HG03558 (cell line): ENCODE results near the gene STX1A.
"Not testable (repeated sequence)": the region's sequence is repeated elsewhere in the genome, so short reads cannot be mapped to it uniquely, and the experiment has no call there.

Source experiments
- ATAC-seq: cut with Tn5 transposase; IDR thresholded peaks from one replicate; pipeline ENCODE4 v1.9.1; 2021; ENCODE audit warnings: moderate number of reproducible peaks; ENCODE audit not compliant: unreplicated experiment; ENCODE audit errors: extremely low read depth

Gene STX1A

DNA sequence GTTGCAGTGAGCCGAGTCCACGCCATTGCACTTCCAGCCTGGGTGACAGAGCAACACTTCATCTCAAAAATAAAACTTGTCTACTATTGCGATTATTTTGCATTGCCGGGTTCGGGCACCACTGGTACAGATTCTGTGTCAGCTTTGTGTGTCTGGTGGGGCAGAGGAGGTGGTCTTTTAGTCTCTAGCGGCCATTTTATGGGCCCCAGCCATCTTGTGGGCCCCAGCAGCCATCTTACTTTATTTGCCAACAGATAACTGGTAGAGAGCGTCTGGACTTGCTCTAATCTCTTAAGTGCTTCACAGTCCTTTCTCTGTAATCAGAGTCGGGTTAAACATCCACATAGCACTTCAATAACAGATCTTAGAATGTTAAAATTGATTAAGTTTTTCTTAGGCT is 31.2 kb downstream of the STX1A start:
- no peak for ATAC-seq

DNA sequence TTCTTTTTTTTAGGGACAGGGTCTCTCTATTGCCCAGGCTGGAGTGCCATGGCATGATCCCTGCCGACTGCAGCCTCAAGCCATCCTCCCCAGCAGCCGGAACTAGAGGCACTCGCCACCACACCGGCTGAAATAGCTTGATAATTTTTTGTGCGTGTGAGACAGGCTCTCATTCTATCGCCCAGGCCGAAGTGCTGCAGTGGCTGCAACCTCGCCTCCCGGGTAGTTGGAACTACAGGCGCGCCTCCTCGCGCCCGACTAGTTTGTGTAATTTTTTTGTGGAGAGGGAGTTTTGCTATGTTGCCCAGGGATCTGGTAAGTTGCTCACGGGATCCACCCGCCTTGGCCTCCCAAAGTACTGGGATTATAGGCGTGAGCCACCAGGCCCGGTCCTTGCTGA is 34.2 kb downstream of the STX1A start:
- ATAC-seq = no peak

DNA sequence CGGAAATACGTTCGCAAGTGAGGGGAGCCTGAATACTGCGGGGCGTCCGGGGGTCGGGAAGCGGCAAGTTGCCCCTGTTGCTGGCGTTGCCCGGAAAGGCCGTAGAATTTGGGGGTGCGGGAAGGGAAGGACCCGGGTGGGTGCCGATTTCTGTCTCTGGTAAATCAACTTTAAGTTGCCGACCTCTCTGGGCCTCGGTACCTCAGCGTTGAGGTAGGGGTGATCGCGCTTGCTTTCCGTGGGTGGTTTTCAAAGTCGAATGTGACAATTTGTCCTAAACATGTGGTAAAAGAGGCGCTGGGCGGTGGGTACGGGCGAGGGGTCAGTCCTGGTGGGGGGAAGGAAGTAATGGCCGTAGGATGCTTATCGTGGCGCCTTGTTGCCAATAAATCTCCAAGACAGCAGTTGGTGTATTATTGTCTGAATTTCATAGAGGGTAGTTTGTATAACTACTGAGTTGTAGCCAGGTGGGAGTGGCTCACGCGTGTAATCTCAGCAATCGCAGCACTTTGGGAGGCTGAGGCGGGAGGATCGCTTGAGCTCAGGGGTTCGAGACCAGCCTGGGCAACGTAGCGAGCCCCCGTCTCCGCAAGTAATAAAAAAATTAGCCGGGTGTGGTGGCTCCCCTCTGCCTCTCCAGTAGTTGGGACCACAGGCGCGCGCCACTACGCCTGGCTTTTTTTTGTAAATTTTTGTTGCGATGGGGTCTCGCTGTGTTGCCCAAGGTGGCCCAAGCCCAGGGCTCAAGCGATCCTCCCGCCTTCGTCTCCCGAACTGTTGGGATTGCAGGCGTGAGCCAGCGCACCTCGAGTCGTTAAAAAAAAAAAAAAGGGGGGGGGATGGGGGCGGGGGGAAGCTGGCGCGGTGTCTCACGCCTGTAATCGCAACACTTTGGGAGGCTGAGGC is 35.4 kb downstream of the STX1A start:
- ATAC-seq = no peak

DNA sequence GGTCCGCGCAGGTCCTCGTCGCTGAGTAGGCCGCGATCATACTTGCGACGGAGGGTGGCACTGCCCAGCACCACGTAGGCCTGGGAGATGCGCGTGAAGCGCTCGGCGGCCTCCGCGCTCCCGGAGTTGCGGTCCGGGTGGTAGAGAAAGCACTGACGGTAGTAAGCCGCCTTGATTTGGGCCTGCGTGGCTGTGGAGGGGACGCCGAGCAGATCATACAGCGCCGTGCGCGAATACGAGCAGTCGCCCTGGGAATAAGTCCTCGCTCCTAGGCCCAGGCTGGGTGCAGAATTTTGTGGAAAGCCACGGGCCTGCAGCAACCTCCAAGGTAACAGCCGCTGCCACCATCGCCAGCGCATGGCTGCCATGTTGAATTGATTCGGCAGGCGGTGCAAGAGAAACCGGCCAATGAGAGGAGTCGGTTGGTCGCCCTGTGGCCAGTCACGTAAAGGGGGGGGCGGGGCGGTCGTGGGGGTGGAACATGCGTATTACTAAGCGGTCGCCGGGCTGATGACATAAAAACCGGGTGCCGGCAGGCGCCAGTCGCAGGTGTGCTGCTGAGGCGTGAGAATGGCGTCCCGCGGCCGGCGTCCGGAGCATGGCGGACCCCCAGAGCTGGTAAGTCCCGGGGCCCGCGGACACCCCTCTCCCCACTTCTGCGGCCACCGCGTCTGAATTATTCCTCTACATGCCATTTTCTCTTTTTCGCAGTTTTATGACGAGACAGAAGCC is 36.2 kb downstream of the STX1A start, which contains the start of the genes BUD23 and DNAJC30:
Gene BUD23, plus strand, starts transcription at position 542 of the 732 bp plus-strand sequence. Its CDS starts 29 bp downstream, at position 571.
Gene DNAJC30, minus strand, starts transcription at position 398 of the 732 bp plus-strand sequence. Its CDS starts 30 bp downstream, at position 368.
- ATAC-seq = peak; percentile 55

DNA sequence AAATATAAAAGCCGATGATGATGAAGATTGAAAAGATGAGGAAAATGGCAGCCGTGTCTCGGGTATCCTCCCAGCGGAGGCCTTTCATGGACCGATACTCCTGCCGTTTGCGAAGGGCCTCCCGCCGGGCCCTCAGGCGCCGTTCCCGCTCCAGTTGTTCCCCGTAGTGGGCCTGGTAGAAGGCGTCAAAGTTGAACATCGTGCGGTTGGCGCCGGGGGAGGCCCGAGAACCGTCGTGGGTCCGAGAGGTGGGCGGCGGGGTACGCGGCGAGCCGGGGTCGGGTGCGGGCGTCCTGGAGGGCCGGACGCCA is 36.8 kb downstream of the STX1A start:
- ATAC-seq = no peak

DNA sequence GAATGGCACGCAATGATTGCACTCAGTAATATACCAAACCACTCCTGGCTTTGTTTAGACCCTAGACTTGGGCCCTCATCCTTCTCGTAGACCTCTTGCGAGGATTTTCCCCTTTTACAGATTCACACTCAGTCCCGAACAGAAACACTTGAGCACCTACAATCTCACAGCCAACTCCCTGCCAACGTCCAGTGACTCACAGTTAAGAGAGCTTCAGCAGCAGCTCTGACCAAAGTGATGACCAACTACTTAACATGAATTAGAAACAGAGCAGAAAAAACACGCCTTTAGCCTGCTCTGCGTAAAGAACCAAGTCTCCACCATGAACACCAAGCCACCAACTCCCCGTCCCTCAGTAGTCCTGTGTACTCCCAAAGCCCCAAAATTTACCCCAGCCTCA is 38.4 kb downstream of the STX1A start:
- ATAC-seq = no peak

DNA sequence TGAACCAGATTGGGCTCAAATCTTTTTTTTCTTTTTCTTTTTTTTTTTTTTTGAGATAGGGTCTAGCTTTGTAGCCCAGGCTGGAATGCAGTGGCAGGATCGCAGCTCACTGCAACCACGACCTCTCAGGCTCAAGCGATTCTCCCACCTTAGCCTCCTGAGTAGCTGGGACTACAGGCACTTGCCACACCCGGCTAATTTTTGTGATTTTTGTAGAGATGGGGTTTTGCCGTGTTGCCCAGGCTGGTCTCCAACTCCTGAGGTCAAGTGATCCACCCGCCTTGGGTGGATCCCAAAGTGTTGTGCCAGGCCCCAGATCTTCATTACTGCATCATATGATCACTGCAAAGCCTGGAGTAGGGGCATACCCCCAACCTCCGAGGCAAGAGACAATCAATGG is 39.0 kb downstream of the STX1A start:
- no peak for ATAC-seq

DNA sequence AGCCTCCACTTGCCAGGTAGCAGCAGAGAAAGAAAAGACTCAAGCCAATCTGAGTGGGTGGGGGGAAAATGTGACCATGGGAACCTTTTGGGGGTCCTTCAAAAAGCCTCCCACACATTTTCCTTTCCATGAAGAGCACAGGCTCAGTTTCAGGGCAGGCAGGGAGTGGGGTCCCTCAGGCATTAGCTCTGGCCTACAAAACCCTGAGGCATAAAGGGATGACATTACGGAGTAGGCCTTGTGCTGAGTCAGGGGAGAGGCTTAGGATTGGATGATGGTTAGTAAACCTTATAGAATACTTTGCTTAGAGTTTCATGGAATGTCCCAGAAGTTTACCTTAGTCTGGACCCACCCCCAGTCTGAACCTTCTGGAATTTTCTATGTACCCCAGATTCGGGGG is 39.8 kb downstream of the STX1A start:
- no peak for ATAC-seq

DNA sequence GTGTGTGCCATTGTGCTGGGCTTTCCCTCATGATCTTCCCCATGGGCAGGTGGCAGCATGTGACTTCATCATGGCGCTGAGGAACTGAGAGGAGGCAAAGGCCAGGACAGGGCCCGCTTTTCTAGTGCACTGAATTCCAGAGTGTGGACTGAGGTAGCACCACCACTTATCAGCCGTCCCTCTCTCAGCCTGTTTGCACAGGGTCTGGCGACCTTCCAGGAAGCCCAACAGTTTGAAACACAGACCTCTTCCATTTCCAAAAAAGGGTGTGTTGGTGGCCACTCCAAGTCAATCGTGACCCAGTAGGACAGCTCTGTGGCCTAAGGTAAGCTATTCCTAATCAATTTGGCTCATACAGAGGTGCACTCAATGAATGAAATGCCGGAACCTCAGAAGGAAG is 40.6 kb downstream of the STX1A start:
- ATAC-seq = no peak

DNA sequence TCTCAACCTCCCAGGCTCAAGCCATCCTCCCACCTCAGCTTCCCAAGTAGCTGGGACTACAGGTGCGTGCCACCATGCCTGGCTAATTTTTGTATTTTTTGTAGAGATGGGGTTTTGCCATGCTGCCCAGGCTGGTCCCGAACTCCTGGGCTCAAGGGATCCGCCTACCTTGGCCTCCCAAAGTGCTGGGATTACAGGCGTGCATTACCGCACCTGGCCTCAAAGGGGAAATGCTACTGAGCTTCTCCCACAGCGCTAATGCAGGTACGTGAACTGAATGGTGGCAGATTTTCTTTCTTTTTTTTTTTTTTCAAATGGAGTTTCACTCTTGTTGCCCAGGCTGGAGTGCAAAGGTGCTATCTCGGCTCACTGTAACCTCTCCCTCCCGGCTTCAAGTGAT is 43.4 kb downstream of the STX1A start:
- ATAC-seq = not testable (repeated sequence)

DNA sequence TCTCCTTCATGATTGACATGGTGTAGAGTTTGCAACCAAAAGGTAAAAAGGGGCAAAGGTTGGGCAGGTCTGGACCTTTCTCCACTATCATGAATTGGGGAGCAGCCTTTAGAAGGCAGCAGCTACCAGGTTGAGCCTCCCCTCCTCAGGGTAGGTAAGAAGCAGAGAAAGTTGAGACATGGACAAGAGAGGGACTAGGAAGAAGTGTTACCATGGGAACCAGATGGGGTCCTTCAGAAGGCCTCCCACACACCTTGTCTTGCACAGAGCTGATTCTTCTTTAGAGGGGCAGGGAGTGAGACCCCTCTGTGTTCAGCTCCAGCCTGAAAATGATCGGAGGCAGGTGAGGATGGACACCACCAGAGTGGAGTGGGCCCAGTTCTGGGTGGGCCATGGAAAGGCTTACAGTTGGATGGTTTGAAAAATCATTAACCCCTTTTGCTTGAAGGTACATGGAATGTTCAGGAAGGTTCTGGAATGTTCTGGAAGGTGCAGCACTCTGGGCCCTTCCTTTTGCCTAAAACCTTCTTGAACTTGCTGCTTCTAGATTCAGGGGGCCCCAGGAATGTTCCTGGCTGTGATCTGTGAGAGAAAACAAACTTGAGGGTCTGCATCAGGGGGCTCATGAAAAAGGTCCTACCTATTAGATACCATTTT is 44.9 kb downstream of the STX1A start:
- ATAC-seq = no peak

DNA sequence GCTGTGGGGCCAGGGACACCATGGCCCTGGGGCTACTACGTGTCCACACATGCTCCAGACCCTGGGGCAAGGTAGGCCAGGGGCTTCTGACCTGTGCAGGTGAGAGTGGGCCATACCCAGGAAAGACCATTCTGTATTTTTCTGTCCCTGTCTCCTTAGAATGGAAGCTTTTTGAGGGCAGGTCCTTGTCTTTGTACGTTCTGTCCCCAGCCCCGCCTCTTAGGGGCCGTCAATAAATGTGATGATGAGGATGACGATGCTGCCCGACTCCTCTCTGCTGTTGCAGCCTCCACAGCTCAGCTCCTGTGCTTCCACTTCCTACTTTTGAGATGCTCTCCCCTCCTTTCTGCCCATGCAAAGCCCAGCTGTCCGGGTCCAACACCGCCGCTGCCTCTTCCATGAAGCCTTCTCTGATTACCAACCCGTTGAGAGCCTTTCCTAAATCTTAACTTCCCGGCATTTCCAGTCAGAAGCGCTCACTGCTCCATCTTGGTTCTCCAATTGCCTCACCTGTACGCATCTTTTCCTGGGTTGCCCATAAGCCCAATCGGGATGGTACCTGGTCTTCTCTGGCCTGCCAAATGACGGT is 47.5 kb downstream of the STX1A start:
- ATAC-seq = no peak

DNA sequence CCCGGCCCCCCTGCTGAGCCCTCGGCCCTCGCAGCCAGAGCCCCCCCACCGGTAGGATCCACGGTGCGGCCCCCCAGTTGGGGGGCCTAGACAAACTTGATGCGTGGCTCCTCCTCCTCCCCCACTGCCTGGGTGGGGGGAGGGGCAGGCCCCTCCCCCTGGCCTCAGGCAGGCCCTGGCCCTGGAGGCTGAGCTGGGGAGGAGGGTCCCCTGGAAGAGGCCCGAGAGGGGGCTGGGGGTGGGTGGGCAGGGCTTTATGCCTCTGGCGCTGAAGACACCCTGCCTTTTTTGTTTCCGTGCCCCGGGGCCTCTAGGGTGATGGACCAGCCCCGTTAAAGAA is 48.2 kb downstream of the STX1A start:
- no peak for ATAC-seq

DNA sequence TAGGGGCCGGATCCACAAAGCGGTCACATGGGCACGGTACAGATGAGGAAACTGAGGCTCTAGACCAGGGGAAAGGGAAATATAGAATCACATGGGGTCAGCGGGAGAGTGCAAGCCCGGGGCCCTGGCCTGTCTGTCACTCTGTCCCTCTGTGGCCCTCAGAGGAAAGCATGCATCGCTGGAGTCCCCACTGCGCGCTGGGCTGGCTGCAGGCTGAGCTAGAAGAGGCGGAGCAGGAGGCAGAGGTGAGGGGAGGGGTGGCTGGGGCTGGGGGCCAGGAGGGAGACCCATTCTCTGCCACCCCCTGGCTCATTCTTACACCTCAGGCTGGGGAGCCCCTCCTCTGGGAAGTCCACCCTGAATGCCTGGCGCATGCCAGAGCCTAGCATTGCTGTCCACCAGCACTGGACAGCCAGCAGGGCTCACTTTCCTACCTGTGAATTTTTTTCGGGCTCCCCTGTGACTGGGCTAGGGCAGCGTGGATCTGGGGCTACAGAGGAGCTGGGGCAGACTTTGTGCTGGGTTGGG is 49.5 kb downstream of the STX1A start:
- no peak for ATAC-seq

DNA sequence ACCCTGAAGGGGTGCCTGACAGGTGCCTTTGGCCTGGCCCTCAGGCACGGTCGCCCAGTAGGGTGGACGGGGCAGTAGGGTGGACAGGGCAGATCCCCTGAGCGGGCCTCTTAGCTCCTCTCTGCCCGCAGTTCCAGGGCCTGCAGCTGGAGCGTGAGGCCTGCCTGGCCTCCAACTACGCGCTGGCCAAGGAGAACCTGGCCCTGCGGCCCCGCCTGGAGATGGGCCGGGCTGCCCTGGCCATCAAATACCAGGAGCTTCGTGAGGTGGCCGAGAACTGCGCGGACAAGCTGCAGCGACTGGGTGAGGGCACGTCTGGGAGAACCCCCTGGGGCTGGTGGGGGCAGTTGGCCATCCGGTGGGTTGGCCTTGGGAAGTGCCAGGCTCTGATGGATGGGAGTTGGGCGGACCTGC is 50.2 kb downstream of the STX1A start:
- no peak for ATAC-seq

DNA sequence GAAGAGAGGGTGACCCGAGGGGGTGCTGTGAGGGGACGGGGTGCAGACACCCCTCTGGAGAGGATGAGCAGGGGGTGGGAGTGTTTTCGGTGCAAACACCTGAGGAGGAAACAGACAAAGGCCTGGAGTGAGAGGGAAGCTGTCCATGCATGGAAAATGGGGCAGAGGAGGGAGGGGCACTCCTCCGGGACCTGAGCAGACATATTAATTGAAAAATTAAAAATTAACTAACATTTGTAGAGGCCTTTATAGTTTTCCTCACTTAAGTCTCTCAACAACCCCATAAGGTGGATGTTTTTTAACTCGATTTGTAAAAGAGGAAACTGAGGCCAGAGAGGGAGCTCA is 50.6 kb downstream of the STX1A start:
- no peak for ATAC-seq

DNA sequence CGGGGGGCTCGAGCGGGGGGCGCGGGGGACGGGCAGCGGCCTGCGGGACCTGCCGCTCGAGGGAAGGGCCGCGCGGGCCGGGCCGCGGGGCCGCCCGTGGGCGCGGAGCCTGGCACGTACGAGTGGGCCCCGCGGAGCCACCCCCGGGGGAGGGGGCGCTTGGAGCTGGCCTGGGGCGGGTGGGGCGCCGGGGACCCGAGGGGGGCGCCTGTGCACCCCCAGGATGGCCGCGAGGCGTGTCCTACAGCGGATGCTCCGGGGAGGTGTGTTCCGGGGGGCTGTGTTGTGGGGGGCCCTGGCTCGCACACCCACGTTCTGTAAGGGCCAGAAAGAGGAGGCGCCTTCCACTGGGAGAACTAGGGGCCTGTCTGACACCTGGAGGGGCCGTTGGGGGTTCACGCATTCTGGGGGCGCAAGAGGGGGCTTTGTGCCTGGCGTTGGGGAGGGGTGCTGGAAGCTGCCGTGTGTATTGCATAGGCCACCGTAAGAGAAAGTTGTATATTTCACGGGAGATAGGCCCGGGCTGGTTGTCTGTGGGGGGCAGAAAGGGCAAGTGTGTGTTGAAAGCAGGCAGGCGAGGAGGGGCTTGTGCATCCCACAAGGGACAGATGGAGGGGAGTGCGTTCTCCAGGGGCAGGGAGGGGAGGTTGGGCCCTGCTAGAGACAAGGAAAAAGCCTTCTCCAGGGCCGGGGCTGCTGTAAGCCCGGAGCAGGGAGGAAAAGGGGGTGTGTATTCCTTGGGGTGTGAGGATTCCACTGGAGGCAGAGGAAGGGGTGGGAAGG is 51.2 kb downstream of the STX1A start:
- ATAC-seq = no peak

DNA sequence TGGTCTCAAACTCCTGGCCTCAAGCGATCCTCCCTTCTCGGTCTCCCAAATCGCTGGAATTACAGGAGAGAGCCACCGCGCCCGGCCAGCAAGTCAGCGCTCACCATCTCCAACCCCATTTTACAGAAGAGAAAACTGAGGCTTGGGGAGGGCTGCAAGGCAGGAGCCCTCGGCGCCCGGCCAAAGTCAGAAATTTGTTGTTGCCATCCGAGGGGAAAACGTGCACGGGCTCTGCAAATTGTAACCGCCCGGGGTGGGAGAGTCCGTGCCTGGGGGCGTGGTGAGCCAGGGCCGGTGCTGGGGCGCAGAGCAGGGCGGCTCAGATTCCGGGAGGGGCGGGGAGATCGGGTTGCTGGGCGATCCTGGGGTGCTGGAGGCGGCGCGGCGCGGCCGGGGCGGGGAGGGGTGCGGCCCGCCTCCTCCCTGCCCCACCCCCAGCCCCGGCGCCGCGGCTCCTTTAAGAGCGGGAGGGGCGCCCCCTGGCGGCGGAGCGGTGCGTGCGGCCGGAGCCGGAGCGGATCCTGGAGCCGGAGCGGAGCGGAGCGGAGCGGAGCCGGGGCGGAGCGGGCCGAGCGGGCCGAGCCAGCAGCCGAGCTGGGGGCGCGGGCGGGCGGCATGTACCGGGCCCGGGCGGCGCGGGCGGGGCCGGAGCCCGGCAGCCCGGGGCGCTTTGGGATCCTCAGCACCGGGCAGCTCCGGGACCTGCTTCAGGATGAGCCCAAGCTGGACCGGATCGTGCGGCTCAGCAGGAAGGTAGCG is 51.9 kb downstream of the STX1A start, which contains the start of gene VPS37D:
Gene VPS37D, plus strand, starts transcription at position 488 of the 759 bp plus-strand sequence. Its CDS starts 128 bp downstream, at position 616.
- ATAC-seq = no peak

DNA sequence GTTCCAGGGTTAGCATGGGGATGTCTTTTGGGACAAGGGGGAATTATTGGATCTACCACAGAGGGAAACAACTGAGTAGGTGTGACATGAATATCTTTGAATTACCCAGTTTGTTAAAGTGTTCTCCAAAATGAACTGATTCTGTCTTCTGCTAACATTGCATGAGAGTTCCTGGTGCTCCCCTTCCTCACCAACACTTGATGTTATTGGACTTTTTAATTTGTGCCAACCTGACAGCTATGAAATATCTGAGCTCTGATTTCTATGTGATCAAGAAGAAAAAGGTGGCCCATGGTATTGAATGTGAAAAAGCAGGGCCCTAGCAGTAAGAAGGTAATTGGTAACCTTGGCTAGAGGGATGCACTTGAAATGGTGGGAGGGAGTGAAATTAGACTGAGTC is 56.4 kb downstream of the STX1A start:
- ATAC-seq = no peak
